MCF 10A (cell line): ENCODE measurements around the gene HOXD12. TPM values are rescaled to one million over a fixed set of nuclear protein-coding genes. Genes with fewer than 3 reads are reported as not detected.

Experiments used
- BruUV-seq: library from RNA; stranded (reverse); fragments of 400-500 nt; replicated peaks from 2 replicates; lab custom pipeline; 2021; lab: Mats Ljungman, UMichigan
- CTCF ChIA-PET: fragments of 300-600 bp; sonication (Branson Sonifier 250); formaldehyde crosslinking; extraction: SDS; loops from one replicate; lab custom pipeline; 2021; ENCODE audit warnings: antibody characterized with exemption, inconsistent platforms; lab: Yijun Ruan, JAX
- POLR2A ChIA-PET: fragments of 300-600, 350-650 bp; sonication (Branson Sonifier 250); formaldehyde crosslinking; extraction: SDS; loops from one replicate; lab custom pipeline; 2020; ENCODE audit warnings: antibody characterized with exemption, inconsistent platforms; lab: Yijun Ruan, JAX
- DNase-seq: peaks from one replicate; pipeline ENCODE4 v3.0.0-alpha.2; 2018; ENCODE audit not compliant: unreplicated experiment
- H3K27ac Mint-ChIP-seq: one replicate; pipeline ENCODE4 v1.8.0; 2022; ENCODE audit warnings: mild to moderate bottlenecking, low read depth, mixed read lengths; ENCODE audit not compliant: unreplicated experiment
- H3K27me3 Mint-ChIP-seq: one replicate; pipeline ENCODE4 v1.8.0; 2022; ENCODE audit warnings: mixed read lengths; ENCODE audit not compliant: insufficient read depth, unreplicated experiment
- H3K36me3 Mint-ChIP-seq: one replicate; pipeline ENCODE4 v1.8.0; 2022; ENCODE audit warnings: mild to moderate bottlenecking, moderate library complexity, mixed read lengths; ENCODE audit not compliant: insufficient read depth, unreplicated experiment
- H3K4me1 Mint-ChIP-seq: one replicate; pipeline ENCODE4 v1.8.0; 2022; ENCODE audit warnings: mixed read lengths; ENCODE audit not compliant: insufficient read depth, unreplicated experiment
- H3K4me3 Mint-ChIP-seq: one replicate; pipeline ENCODE4 v1.8.0; 2022; ENCODE audit warnings: mild to moderate bottlenecking, moderate library complexity, mixed read lengths; ENCODE audit not compliant: unreplicated experiment
- H3K9me3 Mint-ChIP-seq: one replicate; pipeline ENCODE4 v1.8.0; 2022; ENCODE audit warnings: mixed read lengths; ENCODE audit not compliant: unreplicated experiment
- CTCF ChIP-seq: fragments of 200-600 bp; IDR thresholded peaks from one replicate; pipeline ENCODE4 v1.8.0; 2022; ENCODE audit warnings: antibody characterized with exemption, mild to moderate bottlenecking; ENCODE audit not compliant: unreplicated experiment
- intact Hi-C: fragments of 100-400 bp; cut with micrococcal nuclease; formaldehyde crosslinking; loops from 2 replicates; pipeline ENCODE4 v1.14.1; 2022
- total RNA-seq: library from RNA; stranded (reverse); gene quantifications from 2 replicates; pipeline ENCODE4 v1.2.3, GENCODE V29; 2022

The HOXD12 gene
- total RNA-seq, 1 experiment from 2014 or later: not detected

GRCh38 chr2:176117162-176117822 is 17.7 kb downstream of the HOXD12 start:
- BruUV-seq: no TSS peak
- H3K9me3 Mint-ChIP-seq: no peaks in the 10 kb centered on the region

DNA sequence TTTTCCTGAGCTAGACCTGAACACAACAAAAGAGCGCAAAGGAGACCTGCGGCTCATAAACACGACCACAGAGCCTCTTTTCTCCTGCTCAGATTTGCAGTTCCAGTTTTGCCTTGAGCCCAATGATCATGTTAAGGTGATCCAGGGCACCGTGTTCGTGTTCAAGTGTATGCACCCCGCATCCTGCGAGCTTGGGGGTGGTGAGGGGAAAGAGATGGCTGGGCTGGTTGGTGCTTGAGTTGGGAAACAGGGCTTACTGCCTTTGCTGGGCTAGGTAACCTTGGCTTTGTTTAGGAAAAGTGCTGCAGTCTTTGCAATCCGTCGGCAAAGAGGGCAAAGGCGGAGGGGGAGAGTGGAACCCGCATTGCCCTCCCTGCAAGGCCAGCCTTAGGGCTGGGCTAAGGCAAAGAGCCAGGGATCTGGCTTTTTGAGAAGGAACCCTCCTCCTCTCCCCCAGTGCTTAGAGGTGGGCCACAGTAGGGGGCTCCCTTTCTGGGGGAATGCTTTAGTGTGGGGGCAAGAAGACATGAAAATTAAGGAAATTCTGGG is 18.3 kb downstream of the HOXD12 start:
- POLR2A ChIA-PET: no interaction called here
- CTCF ChIA-PET: interaction anchor here (0.6 to 1.9 kb wide), 2 partner anchors 9 to 20 kb away, joined by 3 to 12 read pairs; no protein-coding TSS in a partner anchor
- no peak for TF ChIP-seq CTCF
- intact Hi-C loops: no loop called here
- DNase-seq: no peak
- H3K4me3 Mint-ChIP-seq: peak overlapping the region; percentile 28
- H3K36me3 Mint-ChIP-seq: no peaks in the 10 kb centered on the region
- no TSS peak for BruUV-seq
- peaks cover 48% of the 10 kb centered on the region for H3K27me3 Mint-ChIP-seq
- H3K4me1 Mint-ChIP-seq: no peaks in the 10 kb centered on the region
- no peak overlapping the region for H3K27ac Mint-ChIP-seq
- H3K9me3 Mint-ChIP-seq: no peaks in the 10 kb centered on the region

More at GRCh38 chr2:176117162-176117822, 17.7 kb downstream of the HOXD12 start:
- DNase-seq: no peak
- intact Hi-C loops: no loop called here
- H3K4me1 Mint-ChIP-seq: no peaks in the 10 kb centered on the region
- H3K27ac Mint-ChIP-seq: no peak overlapping the region
- peak overlapping the region; percentile 28 for H3K4me3 Mint-ChIP-seq
- CTCF ChIA-PET: interaction anchor here (0.6 to 1.9 kb wide), 3 partner anchors 10 to 19 kb away, joined by 3 to 12 read pairs (median 5); no protein-coding TSS in a partner anchor
- TF ChIP-seq CTCF: no peak
- H3K27me3 Mint-ChIP-seq: peaks cover 48% of the 10 kb centered on the region
- POLR2A ChIA-PET: no interaction called here
- H3K36me3 Mint-ChIP-seq: no peaks in the 10 kb centered on the region

DNA sequence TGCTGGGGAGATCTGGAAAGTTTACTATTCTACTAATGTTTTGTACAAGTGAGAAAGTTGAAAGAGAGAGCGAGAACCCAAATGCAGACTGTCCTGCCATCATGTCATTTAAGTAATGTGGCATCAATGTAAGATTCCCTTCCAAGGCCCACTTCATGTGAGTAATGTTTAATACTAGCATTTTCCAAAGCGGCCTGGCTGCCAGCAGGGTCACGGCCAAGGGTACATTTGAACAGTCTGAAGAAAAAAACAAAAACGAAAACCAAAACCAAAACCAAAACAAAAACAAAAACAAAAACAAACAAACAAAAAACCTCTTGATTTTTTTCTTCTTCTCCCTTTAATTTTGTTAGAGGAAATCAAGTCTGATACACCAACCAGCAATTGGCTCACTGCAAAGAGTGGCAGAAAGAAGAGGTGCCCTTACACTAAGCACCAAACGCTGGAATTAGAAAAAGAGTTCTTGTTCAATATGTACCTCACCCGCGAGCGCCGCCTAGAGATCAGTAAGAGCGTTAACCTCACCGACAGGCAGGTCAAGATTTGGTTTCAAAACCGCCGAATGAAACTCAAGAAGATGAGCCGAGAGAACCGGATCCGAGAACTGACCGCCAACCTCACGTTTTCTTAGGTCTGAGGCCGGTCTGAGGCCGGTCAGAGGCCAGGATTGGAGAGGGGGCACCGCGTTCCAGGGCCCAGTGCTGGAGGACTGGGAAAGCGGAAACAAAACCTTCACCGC is 19.2 kb downstream of the HOXD12 start:
- CTCF ChIA-PET: no interaction called here
- BruUV-seq: no TSS peak
- Mint-ChIP-seq H3K9me3 (no peaks in the 10 kb centered on the region), H3K4me1 (no peaks in the 10 kb centered on the region), H3K36me3 (no peaks in the 10 kb centered on the region), H3K4me3 (no peak overlapping the region), H3K27me3 (peaks cover 53% of the 10 kb centered on the region), H3K27ac (no peak overlapping the region)
- intact Hi-C loops: no loop called here
- peak; percentile 59 for DNase-seq
- TF ChIP-seq CTCF: peak; percentile 54
- POLR2A ChIA-PET: no interaction called here
